ENCODE data around the gene NUP214.

DNA sequence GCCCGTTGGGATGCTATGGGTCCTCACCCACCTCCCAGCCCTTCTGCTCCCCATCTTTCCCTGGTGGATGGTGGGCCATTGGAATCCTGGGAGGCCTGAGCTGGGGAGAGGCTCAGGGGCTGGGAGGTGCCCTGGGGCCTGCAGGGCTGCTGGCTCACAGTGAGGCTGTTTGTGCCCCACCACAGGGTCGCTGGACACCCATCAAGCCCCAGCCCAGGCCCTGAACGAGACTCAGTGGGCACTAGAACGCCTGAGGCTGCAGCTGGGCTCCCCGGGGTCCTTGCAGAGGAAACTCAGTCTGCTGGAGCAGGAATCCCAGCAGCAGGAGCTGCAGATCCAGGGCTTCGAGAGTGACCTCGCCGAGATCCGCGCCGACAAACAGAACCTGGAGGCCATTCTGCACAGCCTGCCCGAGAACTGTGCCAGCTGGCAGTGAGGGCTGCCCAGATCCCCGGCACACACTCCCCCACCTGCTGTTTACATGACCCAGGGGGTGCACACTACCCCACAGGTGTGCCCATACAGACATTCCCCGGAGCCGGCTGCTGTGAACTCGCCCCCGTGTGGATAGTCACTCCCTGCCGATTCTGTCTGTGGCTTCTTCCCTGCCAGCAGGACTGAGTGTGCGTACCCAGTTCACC is 33.9 kb upstream of the NUP214 start:
- TF ChIP-seq, protein P1, sequence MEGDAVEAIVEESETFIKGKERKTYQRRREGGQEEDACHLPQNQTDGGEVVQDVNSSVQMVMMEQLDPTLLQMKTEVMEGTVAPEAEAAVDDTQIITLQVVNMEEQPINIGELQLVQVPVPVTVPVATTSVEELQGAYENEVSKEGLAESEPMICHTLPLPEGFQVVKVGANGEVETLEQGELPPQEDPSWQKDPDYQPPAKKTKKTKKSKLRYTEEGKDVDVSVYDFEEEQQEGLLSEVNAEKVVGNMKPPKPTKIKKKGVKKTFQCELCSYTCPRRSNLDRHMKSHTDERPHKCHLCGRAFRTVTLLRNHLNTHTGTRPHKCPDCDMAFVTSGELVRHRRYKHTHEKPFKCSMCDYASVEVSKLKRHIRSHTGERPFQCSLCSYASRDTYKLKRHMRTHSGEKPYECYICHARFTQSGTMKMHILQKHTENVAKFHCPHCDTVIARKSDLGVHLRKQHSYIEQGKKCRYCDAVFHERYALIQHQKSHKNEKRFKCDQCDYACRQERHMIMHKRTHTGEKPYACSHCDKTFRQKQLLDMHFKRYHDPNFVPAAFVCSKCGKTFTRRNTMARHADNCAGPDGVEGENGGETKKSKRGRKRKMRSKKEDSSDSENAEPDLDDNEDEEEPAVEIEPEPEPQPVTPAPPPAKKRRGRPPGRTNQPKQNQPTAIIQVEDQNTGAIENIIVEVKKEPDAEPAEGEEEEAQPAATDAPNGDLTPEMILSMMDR (IDR thresholded peaks at IDR 0.05): no peak
- TF ChIP-seq, protein P2, sequence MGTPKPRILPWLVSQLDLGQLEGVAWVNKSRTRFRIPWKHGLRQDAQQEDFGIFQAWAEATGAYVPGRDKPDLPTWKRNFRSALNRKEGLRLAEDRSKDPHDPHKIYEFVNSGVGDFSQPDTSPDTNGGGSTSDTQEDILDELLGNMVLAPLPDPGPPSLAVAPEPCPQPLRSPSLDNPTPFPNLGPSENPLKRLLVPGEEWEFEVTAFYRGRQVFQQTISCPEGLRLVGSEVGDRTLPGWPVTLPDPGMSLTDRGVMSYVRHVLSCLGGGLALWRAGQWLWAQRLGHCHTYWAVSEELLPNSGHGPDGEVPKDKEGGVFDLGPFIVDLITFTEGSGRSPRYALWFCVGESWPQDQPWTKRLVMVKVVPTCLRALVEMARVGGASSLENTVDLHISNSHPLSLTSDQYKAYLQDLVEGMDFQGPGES (IDR thresholded peaks at IDR 0.05; ENCODE audit: low read depth, low read length): no peak
- no peak for TF ChIP-seq SIN3A (IDR thresholded peaks at IDR 0.05; ENCODE audit: borderline replicate concordance, low read depth, low read length)
- TF ChIP-seq EZH2phosphoT487 (IDR thresholded peaks at IDR 0.05; ENCODE audit: borderline replicate concordance, low read depth): no peak
- no peak for TF ChIP-seq YY1 (IDR thresholded peaks at IDR 0.05; ENCODE audit: low read depth)
- no peak for TF ChIP-seq GABPA (IDR thresholded peaks at IDR 0.05; ENCODE audit: low read depth)
- no peak for TF ChIP-seq RXRA (IDR thresholded peaks at IDR 0.05; ENCODE audit: borderline replicate concordance, low read depth)
- TF ChIP-seq, protein P3, sequence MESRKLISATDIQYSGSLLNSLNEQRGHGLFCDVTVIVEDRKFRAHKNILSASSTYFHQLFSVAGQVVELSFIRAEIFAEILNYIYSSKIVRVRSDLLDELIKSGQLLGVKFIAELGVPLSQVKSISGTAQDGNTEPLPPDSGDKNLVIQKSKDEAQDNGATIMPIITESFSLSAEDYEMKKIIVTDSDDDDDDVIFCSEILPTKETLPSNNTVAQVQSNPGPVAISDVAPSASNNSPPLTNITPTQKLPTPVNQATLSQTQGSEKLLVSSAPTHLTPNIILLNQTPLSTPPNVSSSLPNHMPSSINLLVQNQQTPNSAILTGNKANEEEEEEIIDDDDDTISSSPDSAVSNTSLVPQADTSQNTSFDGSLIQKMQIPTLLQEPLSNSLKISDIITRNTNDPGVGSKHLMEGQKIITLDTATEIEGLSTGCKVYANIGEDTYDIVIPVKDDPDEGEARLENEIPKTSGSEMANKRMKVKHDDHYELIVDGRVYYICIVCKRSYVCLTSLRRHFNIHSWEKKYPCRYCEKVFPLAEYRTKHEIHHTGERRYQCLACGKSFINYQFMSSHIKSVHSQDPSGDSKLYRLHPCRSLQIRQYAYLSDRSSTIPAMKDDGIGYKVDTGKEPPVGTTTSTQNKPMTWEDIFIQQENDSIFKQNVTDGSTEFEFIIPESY (IDR thresholded peaks at IDR 0.05; ENCODE audit: borderline replicate concordance, low read depth): no peak
- TF ChIP-seq TAF1 (IDR thresholded peaks at IDR 0.05; ENCODE audit: borderline replicate concordance, low read depth, low read length): no peak
- TF ChIP-seq, protein P4, sequence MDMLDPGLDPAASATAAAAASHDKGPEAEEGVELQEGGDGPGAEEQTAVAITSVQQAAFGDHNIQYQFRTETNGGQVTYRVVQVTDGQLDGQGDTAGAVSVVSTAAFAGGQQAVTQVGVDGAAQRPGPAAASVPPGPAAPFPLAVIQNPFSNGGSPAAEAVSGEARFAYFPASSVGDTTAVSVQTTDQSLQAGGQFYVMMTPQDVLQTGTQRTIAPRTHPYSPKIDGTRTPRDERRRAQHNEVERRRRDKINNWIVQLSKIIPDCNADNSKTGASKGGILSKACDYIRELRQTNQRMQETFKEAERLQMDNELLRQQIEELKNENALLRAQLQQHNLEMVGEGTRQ (IDR thresholded peaks at IDR 0.05; ENCODE audit: borderline replicate concordance, low read depth, low read length): no peak
- TF ChIP-seq EP300 (IDR thresholded peaks at IDR 0.05; ENCODE audit: borderline replicate concordance in 1 of 2, low read depth in 1 of 2, low read length in 1 of 2): no peak
- no peak for TF ChIP-seq RAD21 (IDR thresholded peaks at IDR 0.05; ENCODE audit: low read length)
- TF ChIP-seq POLR2AphosphoS5 (IDR thresholded peaks at IDR 0.05; ENCODE audit: low read depth, low read length): no peak
- TF ChIP-seq JUND (IDR thresholded peaks at IDR 0.05): no peak

Measured in SK-N-SH (cell line).